GM12891 (cell line): ENCODE data around the gene PPP1R1B.

Source experiments
- PAX5 ChIP-seq: IDR thresholded peaks from 2 replicates; pipeline ENCODE4 v1.6.1; 2011; ENCODE audit warnings: low read length, moderate library complexity, mild to moderate bottlenecking; ENCODE audit not compliant: insufficient read depth, severe bottlenecking
- POLR2A ChIP-seq: IDR thresholded peaks from 2 replicates; pipeline ENCODE4 v1.6.1; 2011; ENCODE audit warnings: low read depth, low read length, control low read depth
- POLR2AphosphoS5 ChIP-seq: IDR thresholded peaks from 2 replicates; pipeline ENCODE4 v1.6.1; 2011; ENCODE audit warnings: low read depth, low read length, control low read depth
- POU2F2 ChIP-seq: IDR thresholded peaks from 2 replicates; pipeline ENCODE4 v1.6.1; 2011; ENCODE audit warnings: low read depth, mild to moderate bottlenecking, control low read depth, low read length, moderate library complexity
- SPI1 ChIP-seq: IDR thresholded peaks from 2 replicates; pipeline ENCODE4 v1.6.1; 2011; ENCODE audit warnings: low read depth, low read length, control low read depth
- TAF1 ChIP-seq: IDR thresholded peaks from 2 replicates; pipeline ENCODE4 v1.6.1; 2011; ENCODE audit warnings: low read depth, low read length, control low read depth

GRCh38 chr17:39634384-39634871 is 7.7 kb downstream of the PPP1R1B start:
- TF ChIP-seq POLR2A, result no peak
- TF ChIP-seq POLR2AphosphoS5, result no peak
- TF ChIP-seq POU2F2, result no peak
- TF ChIP-seq TAF1, result no peak
- no peak for TF ChIP-seq SPI1
- TF ChIP-seq PAX5, result no peak
